HepG2 (cell line): ENCODE results near the gene P2RY8. TPM values are rescaled to one million over a fixed set of nuclear protein-coding genes. Genes with fewer than 3 reads are reported as not detected.

Source experiments
- ATAC-seq: fragments of 200-7000 bp; cut with Tn5 transposase; 3 replicates; pipeline ENCODE4 v1.9.1; 2020; ENCODE audit warnings: mild to moderate bottlenecking, moderate library complexity
- BruUV-seq: library from RNA; stranded (reverse); fragments of 400-500 nt; replicated peaks from 2 replicates; lab custom pipeline; 2021; lab: Mats Ljungman, UMichigan
- CTCF ChIA-PET: fragments of 300-600 bp; formaldehyde crosslinking; extraction: SDS; loops from one replicate; lab custom pipeline; 2021; ENCODE audit warnings: low total read pairs, inconsistent platforms, low intra/inter-chr PET ratio; lab: Yijun Ruan, JAX
- POLR2A ChIA-PET: fragments of 350-600 bp; sonication (Branson Sonifier 250); formaldehyde crosslinking; loops from one replicate; lab custom pipeline; 2020; ENCODE audit warnings: antibody characterized with exemption, inconsistent platforms; lab: Yijun Ruan, JAX
- DNase-seq: peaks from one replicate; pipeline ENCODE4 v3.0.0-alpha.2; 2015; ENCODE audit warnings: low spot score
- FAIRE-seq: peaks from 3 replicates; lab custom pipeline; 2011; peaks lifted over from hg19 to GRCh38; lab: Jason Lieb, UNC
- H2AFZ ChIP-seq: one replicate; pipeline ENCODE4 v1.6.1; 2011; ENCODE audit warnings: low read length, inconsistent platforms
- H3K27ac ChIP-seq: fragments of 300-600 bp; 3 replicates; pipeline ENCODE4 v1.8.0; 2011; ENCODE audit warnings: mixed run types, mild to moderate bottlenecking, mixed read lengths, low read length, inconsistent platforms; ENCODE audit not compliant: insufficient read depth; ENCODE audit errors: extremely low read length
- H3K27me3 ChIP-seq, 2 experiments: fragments of 200-600 bp in 1 of 2; 2 replicates in 1 of 2; 3 replicates in 1 of 2; pipeline versions ENCODE4 v1.6.0 to v1.8.0; 2011; ENCODE audit warnings: low read length in 2 of 2, mild to moderate bottlenecking in 2 of 2, moderate library complexity in 2 of 2, inconsistent platforms in 1 of 2; ENCODE audit not compliant: insufficient read depth in 2 of 2, control insufficient read depth in 1 of 2
- H3K36me3 ChIP-seq, 2 experiments: fragments of 200-600 bp in 1 of 2; replicated peaks in 1 of 2; 2 replicates in 1 of 2; 3 replicates in 1 of 2; pipeline versions ENCODE4 v1.5.1 to v1.8.0; 2011; ENCODE audit warnings: low read length in 2 of 2, inconsistent platforms in 1 of 2; ENCODE audit not compliant: insufficient read depth in 2 of 2, control insufficient read depth in 1 of 2
- H3K4me1 ChIP-seq: 2 replicates; pipeline ENCODE4 v1.5.1; 2012; ENCODE audit warnings: low read length, inconsistent platforms; ENCODE audit not compliant: insufficient read depth
- H3K4me2 ChIP-seq: 2 replicates; pipeline ENCODE4 v1.6.0; 2011; ENCODE audit warnings: low read depth, low read length, inconsistent platforms
- H3K4me3 ChIP-seq, 3 experiments: fragments of 200-600 bp in 1 of 3; sonication (generic), shearing (Covaris generic) in 1 of 3; replicated peaks in 1 of 3; 2 replicates each; pipeline ENCODE4 v1.5.1; 2011 to 2016; ENCODE audit warnings: low read length in 3 of 3, inconsistent platforms in 2 of 3, low read depth in 2 of 3, mild to moderate bottlenecking in 2 of 3, control low read depth in 1 of 3, mixed read lengths in 1 of 3; ENCODE audit not compliant: insufficient read depth in 1 of 3
- H3K79me2 ChIP-seq: one replicate; pipeline ENCODE4 v1.6.1; 2011; ENCODE audit warnings: low read length, inconsistent platforms; ENCODE audit not compliant: insufficient read depth
- H3K9ac ChIP-seq: 2 replicates; pipeline ENCODE4 v1.6.0; 2011; ENCODE audit warnings: mild to moderate bottlenecking, low read depth, low read length, inconsistent platforms; ENCODE audit not compliant: insufficient read depth
- H3K9me3 ChIP-seq: 2 replicates; pipeline ENCODE4 v1.5.1; 2012; ENCODE audit warnings: mild to moderate bottlenecking, low read length
- H4K20me1 ChIP-seq: 2 replicates; pipeline ENCODE4 v1.6.0; 2011; ENCODE audit warnings: inconsistent platforms, mild to moderate bottlenecking, low read length, moderate library complexity; ENCODE audit not compliant: insufficient read depth
- ELF3 ChIP-seq: IDR thresholded peaks from 2 replicates; pipeline ENCODE4 v1.6.1; 2016; ENCODE audit warnings: missing genetic modification reagents, missing compliant biosample characterization
- HOMEZ ChIP-seq: IDR thresholded peaks from 2 replicates; pipeline ENCODE4 v1.6.1; 2016; ENCODE audit warnings: low read depth
- HOXD1 ChIP-seq: sonication (generic); formaldehyde crosslinking; IDR thresholded peaks from 2 replicates; pipeline ENCODE4 v1.5.0; 2020; ENCODE audit warnings: missing genetic modification reagents
- JUN ChIP-seq: sonication (generic); formaldehyde crosslinking; IDR thresholded peaks from 2 replicates; pipeline ENCODE4 v1.4.0; 2020; ENCODE audit warnings: mild to moderate bottlenecking, missing genetic modification reagents
- KAT8 ChIP-seq: IDR thresholded peaks from 2 replicates; pipeline ENCODE4 v1.6.1; 2016; ENCODE audit warnings: missing genetic modification reagents, missing compliant biosample characterization
- NONO ChIP-seq, 2 experiments: fragments of 450-650 bp in 1 of 2; sonication (generic) in 1 of 2; formaldehyde crosslinking in 1 of 2; IDR thresholded peaks in 1 of 2; conservative IDR thresholded peaks in 1 of 2; 2 replicates each; pipeline versions ENCODE4 v1.6.1 to v1.8.0; 2017 to 2022; ENCODE audit warnings: mild to moderate bottlenecking in 1 of 2, missing genetic modification reagents in 1 of 2, moderate library complexity in 1 of 2
- NR0B2 ChIP-seq: sonication (generic); formaldehyde crosslinking; IDR thresholded peaks from 2 replicates; pipeline ENCODE4 v1.4.0; 2020; ENCODE audit warnings: mild to moderate bottlenecking, missing genetic modification reagents
- SMAD3 ChIP-seq: sonication (generic); formaldehyde crosslinking; IDR thresholded peaks from 2 replicates; pipeline ENCODE4 v1.4.0; 2020; ENCODE audit warnings: missing genetic modification reagents
- ZNF557 ChIP-seq: sonication (generic); formaldehyde crosslinking; IDR thresholded peaks from 2 replicates; pipeline ENCODE4 v1.4.0; 2020; ENCODE audit warnings: missing genetic modification reagents
- ZNF770 ChIP-seq: sonication (generic); formaldehyde crosslinking; IDR thresholded peaks from 2 replicates; pipeline ENCODE4 v1.5.0; 2020; ENCODE audit warnings: mild to moderate bottlenecking, missing genetic modification reagents
- in situ Hi-C: cut with HindIII; loops from 2 replicates; pipeline ENCODE4 v1.10.0; 2017; ENCODE audit warnings: low pct_unique_long_range_greater_than_20kb; ENCODE audit not compliant: extremely low pct_ligation_motif_present
- intact Hi-C: fragments of 100-400 bp; cut with micrococcal nuclease; formaldehyde crosslinking; loops from one replicate; pipeline ENCODE4 v1.10.0; 2022; ENCODE audit not compliant: unreplicated experiment
- polyA plus RNA-seq, 8 experiments: library from polyadenylated mRNA; depleted of rRNA in 3 of 8; stranded (reverse) in 7 of 8; unstranded in 1 of 8; fragments of >200 nt; fragmentation: Illumina TruSeq in 4 of 8; extraction: Trizol in 4 of 8; gene quantifications; 2 replicates each; pipeline versions ENCODE4 v1.2.1 to v1.2.3, GENCODE V29; 2011 to 2016; ENCODE audit warnings: low read depth in 4 of 8, missing spikeins in 1 of 8, mixed read lengths in 1 of 8; ENCODE audit not compliant: insufficient read depth in 1 of 8
- total RNA-seq, 5 experiments: library from RNA; depleted of rRNA; stranded (reverse); fragments of >200 nt; fragmentation: Illumina TruSeq; extraction: Trizol; gene quantifications; 2 replicates each; pipeline ENCODE4 v1.2.3, GENCODE V29; 2016; ENCODE audit warnings: low read depth in 1 of 5

P2RY8 gene
- total and polyA plus RNA-seq, 2 of the 13 experiments (the other 11 are each of a cell fraction or from before 2014, with no cell fraction given), result 1.0 to 1.3 TPM

GRCh38 chrX:1462110-1462509 is 74.9 kb downstream of the P2RY8 start:
- ATAC-seq, result no peak
- no peak for TF ChIP-seq ZNF770 (CRISPR knock-in tag)
- no peak for TF ChIP-seq ZNF557 (CRISPR knock-in tag)
- no peak for TF ChIP-seq NR0B2 (CRISPR knock-in tag)
- TF ChIP-seq KAT8, result no peak
- TF ChIP-seq NONO (IDR thresholded peaks at IDR 0.05), result no peak
- no peak for TF ChIP-seq NONO (CRISPR knock-in tag; conservative IDR thresholded peaks at IDR 0.05)
- TF ChIP-seq SMAD3 (CRISPR knock-in tag), result no peak
- no peak for TF ChIP-seq HOXD1 (CRISPR knock-in tag)
- no peak for TF ChIP-seq JUN
- no peak for TF ChIP-seq HOMEZ (CRISPR knock-in tag)
- TF ChIP-seq ELF3 (CRISPR knock-in tag), result no peak
- no peaks in the 10 kb centered on the region for H4K20me1 ChIP-seq
- no TSS peak for BruUV-seq
- H2AFZ ChIP-seq, result no peak overlapping the region
- ChIA-PET CTCF (no interaction called here), POLR2A (no interaction called here)
- in situ Hi-C loops (loop anchor here (25.0 kb wide), 1 partner anchor 1150 kb away; no protein-coding TSS in a partner anchor), intact Hi-C loops (no loop called here)
- no peaks in the 10 kb centered on the region for H3K27me3 ChIP-seq
- DNase-seq, result no peak
- no peak overlapping the region for H3K4me2 ChIP-seq
- no peaks in the 10 kb centered on the region for H3K9me3 ChIP-seq
- no peaks in the 10 kb centered on the region for H3K36me3 ChIP-seq
- no peak overlapping the region for H3K4me3 ChIP-seq
- H3K4me1 ChIP-seq, result no peaks in the 10 kb centered on the region
- no peaks in the 10 kb centered on the region for H3K79me2 ChIP-seq
- H3K27ac ChIP-seq, result no peak overlapping the region
- FAIRE-seq, result no peak
- no peak overlapping the region for H3K9ac ChIP-seq
